Superior temporal gyrus (tissue), 1 donor: ENCODE measurements around the gene ZNF587.
A peak's percentile ranks its signal among the peaks of the same experiment; 100 is the strongest.
"Not testable (repeated sequence)": the region's sequence is repeated elsewhere in the genome, so short reads cannot be mapped to it uniquely, and the experiment has no call there.

Source experiments
- DNase-seq: peaks from one replicate; pipeline ENCODE4 v3.0.0-alpha.2; 2016; ENCODE audit errors: extremely low spot score

ZNF587 gene

GRCh38 chr19:57887195-57887941, 37.7 kb downstream of the ZNF587 start:
- DNase-seq, result no peak

GRCh38 chr19:57888107-57888559, 38.5 kb downstream of the ZNF587 start:
- DNase-seq, result no peak

GRCh38 chr19:57888560-57889231, 39.0 kb downstream of the ZNF587 start, which contains the start of gene ZNF814:
ZNF814 (minus strand) TSS chr19:57889037; CDS start chr19:57888802, 235 bp downstream.
- peak; percentile 96 for DNase-seq

GRCh38 chr19:57890706-57891105, 41.0 kb downstream of the ZNF587 start:
- DNase-seq, result not testable (repeated sequence)

DNA sequence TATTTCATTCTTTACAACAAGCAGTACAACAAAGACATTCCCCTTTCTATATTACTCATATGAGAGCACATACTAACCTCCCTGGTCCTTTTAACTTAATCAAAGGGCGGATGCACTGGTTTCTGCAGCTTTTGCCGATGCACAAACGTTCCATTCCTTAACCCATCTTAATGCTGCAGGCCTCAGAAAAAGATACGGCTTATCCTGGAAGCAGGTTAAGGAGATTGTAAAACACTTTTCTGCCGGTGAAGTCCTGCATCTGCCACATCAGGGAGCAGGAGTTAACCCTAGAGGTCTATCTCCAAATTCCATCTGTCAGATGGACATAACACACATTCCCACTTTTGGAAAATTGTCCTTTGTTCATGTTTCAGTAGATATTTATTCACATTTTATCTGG, 50.7 kb downstream of the ZNF587 start:
- no peak for DNase-seq

GRCh38 chr19:57903618-57904184, 54.0 kb downstream of the ZNF587 start:
- no peak for DNase-seq

DNA sequence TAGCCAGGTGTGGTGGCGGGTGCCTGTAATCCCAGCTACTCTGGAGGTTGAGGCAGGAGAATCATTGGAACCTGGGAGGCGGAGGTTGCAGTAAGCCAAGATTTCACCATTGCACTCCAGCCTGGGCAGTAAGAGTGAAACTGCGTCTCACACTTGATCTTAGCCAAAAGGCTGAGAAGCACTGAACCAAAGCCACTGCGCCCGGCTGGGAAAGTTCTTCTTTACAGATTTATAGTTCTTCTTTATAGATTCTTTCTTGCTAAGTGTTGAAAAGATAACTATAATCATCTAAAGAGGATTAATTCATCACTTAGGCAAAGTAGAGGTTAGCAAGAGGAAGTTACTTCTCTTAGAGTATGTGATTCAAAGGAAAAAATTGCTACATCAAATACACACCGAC, 55.6 kb downstream of the ZNF587 start:
- no peak for DNase-seq

- DNase-seq, result no peak
Measured at GRCh38 chr19:57907394-57907793, 57.7 kb downstream of the ZNF587 start.

GRCh38 chr19:57914531-57914930, 64.9 kb downstream of the ZNF587 start:
- DNase-seq, result no peak
